ENCODE results near the gene IL15RA.

IL15RA gene, protein sequence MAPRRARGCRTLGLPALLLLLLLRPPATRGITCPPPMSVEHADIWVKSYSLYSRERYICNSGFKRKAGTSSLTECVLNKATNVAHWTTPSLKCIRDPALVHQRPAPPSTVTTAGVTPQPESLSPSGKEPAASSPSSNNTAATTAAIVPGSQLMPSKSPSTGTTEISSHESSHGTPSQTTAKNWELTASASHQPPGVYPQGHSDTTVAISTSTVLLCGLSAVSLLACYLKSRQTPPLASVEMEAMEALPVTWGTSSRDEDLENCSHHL

DNA sequence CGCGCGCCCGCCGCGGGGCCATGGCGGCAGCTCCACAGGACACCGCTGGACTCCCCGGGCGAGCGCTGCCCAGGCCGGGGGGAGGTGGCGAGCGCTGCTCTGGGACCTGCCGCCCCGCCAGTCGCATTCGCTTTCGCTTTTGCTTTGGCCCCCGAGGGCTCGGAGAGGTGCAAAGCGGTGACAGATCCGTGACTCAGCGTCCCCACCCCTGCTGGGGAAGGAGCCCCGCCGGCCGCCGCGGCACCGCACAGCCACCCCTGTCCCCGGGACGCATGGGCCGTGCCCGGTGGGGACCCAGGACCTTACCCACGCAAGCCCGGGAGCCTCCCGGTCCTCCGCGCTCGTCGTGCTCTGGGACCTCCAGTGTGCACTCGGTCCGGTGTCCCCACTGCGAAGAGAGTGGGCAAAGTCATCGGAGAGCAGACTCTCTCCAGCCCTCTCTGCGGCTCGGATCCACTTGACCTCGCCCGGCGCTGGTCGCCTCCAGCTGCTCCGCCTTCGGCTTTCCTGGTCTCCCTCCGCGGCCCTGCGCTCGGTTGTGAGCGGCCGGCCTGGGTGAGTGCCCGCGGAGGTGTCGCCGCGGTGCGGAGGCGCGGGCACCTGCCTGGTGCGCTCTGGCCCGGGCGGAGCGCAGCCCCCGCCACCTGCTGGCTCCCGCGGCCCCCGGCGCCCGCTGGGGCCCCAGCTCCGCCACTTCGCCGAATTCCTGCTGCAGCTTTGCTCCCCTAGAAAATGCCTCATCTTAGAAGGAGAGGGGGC is at the start of gene IL15RA:
IL15RA (minus strand) TSS at position 73 of the 759 bp plus-strand sequence; CDS start at position 22, 51 bp downstream.
- peak; percentile 41 for DNase-seq

DNA sequence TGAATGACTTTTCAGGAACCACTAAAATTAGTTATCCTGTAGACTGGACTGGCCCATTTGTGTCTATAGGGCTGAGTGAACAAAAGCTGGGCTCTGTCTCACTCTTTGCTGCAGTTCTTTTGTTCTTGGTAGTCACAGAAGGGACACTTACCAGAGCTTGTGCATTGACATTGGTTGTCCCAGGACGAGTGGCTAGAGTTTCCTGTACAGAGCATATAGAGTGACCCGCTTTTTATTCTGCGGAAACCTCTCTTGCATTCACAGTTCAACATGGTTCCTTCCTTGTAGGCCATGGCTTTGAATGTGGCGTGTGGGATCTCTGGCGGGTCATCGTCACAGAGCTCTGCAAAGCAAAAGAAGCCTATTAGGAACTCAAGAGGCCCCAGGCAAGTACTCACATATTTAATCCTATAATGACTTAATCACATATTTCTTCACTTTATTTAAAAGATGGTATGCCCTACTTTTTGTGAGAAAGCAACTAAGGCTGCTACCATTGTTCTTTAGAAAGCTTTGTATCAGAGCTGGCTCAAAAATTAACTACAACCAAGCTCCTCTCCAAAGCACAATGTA is 48.4 kb upstream of the IL15RA start:
- no peak for DNase-seq

DNA sequence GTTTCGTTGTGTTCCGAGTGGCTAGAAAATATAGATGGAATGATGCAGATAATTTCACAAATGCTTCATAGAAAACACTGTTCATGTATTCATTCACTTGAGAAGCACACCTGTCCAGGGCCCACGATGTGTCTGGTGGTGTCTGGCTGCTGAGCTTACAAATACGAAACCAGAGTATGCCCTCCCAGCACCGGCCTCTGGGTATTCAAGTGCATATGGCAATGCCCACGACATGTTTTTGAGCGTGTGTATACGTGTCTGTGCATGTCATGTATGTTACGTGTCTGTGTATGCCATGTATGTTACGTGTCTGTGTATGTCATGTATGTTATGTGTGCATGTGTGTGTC is 47.0 kb upstream of the IL15RA start:
- no peak for DNase-seq

DNA sequence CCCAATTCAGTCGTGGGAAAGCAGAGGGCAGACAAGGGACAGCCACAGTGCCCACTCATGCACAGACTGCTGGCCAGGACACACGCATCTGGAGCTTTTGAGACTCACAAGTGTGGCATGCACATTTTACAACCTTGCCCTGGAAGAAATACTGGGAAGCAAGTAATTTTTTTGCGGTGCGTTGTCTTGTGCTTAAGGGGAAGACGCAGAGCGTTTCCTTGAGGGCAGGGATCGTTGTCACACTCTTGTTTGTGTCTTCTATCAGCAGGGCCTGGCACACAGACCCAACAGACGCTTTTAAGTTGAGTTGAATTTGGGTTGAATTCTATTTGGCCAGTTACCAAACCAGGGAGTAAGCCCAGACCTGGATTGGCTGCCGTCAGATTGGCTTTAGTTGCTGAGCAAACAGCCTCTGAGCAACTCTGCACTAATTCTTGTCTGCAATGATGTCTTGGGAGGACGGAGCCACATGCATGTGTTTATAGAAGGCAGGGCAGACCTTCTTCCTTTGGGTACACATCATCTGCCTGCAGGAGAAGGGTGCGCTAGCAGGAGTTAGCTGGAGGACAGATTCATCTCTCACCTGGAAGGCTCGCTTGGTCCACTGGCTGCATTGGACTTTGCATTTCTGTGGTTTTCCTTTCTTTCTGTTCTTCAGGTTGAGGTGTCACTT is 46.5 kb upstream of the IL15RA start:
- DNase-seq = no peak

DNA sequence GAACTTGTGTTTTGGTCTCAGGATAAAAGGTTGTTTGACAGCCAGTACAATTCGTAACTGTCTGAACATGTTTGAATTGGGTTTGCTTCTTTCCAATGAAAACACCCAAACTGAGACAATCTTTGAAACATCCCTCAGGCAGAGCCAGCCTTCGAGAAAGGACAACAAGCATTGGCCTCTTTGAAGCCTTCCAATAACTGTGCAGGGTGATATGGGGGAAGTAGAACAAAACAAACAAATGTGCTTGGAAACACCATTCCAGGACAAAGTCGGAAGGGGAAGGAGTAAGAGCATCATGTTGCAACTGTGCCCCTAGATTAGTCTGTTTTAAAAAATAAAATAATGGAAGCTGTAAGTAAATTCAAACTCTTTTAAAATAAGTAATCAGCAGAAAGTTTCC is 45.3 kb upstream of the IL15RA start:
- no peak for DNase-seq

DNA sequence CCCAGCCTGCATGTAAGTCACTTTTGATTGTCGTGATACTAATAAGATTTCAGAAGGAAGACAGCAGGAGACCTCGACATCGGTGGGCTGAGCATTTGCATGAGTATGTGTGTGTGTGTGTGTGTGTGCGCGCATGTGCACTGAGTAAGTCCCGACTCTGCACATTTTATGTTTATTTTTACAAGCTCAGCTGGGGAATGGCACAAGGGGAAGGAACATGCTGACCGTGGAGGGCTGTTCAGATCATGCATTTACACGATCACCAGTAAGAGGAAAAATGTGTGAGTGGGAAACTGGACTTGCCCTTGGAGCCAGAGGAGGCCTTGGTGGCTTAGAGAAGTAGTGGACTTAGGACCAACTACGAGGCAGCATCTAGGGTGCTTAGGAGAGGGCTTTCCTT is 43.5 kb upstream of the IL15RA start:
- no peak for DNase-seq

DNA sequence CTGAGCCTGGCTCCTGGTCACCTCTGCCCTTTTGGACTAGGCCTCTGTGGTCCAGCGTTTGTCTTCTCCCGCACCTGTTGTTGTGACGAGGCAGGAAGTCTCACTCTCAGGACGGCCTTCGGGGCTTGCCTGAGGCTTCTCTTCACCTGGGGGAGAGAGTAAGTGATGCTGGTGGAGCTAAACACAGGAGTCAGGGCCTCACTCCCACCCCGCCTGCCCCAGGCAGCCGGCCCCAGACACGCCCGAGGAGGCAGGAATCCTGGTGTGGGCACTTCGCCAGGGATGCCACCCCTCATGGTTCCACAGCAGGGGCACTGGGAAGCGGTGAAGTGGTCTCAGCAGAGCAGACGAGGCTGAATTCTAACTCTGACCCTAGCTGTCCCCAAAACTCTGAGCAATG is 42.5 kb upstream of the IL15RA start:
- no peak for DNase-seq

DNA sequence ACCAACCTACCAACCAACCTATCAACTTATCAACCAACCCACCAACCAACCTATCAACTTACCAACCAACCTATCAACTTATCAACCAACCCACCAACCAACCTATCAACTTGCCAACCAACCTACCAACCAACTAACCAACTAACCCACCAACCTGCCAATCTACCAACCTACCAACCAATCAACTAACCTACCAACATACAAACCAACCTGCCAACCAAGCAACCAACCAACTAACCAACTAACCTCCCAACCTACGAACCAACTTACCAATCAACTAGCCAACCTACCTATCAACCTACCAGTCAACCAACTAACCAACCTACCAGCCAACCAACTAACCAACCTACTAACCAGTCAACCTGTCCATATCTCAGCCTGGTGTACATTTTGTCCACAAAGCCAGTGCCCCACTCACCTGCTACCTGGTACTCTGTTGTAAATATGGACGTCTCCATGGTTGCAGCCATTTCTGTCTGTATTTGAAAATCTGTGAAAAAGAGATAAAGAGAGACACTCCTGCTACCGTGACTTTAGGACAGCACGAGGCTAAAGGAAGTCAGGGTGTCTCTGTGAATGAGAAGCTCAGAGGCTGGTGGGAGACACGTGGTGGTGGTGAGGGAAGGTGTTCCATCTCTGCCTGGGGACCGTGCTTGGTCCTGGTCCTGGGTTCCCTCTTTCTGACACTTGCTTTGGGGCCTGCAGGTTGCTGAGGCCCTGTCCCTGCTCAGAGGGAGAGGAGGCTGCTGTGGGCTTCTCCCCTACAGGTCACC is 41.9 kb upstream of the IL15RA start:
- DNase-seq = no peak

DNA sequence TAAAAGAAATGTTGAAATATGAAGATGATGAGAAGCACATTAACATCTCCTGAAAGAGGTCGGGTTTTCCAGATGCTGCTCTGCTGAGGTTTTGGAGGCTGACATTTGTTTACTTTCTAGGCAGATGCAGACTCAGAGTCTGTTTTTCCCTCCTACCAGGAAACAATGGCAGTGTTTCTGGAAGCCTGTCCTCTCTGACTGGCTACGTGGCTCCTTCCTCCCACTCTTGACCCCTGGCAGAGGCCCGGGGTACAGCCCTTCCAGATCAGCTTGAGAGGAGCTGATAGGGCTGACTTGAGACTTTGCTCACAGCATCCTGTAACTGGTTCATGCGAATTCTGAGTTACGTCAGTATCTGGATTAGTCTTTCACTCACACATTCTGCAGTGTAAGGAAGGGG is 41.1 kb upstream of the IL15RA start:
- no peak for DNase-seq

DNA sequence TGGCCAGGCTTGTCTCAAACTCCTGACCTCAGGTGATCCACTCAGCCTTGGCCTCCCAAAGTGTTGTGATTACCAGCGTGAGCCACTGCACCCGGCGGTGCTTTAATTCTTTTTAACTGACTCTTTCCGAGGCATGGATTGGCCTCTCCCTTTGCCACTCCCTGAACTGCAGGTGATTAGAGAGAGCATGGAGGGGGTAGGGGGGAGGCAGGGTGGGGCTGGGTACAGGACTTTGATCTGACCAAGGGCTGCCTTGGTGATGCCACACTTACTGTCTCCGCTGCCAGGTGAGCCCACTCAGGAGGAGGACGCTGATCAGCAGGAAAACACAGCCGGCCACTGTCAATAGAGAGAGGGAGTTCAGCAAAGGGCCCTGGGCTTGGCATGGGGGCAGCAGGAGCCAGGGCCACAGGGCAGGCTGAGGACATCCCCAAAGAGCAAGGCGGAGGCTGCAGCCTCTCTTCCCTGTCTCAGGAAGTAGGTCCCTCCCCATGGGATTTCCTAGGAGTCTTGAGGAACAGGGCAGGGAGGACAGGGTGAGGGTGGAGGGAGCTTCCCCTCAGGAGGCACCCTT is 40.5 kb upstream of the IL15RA start:
- DNase-seq = no peak

DNA sequence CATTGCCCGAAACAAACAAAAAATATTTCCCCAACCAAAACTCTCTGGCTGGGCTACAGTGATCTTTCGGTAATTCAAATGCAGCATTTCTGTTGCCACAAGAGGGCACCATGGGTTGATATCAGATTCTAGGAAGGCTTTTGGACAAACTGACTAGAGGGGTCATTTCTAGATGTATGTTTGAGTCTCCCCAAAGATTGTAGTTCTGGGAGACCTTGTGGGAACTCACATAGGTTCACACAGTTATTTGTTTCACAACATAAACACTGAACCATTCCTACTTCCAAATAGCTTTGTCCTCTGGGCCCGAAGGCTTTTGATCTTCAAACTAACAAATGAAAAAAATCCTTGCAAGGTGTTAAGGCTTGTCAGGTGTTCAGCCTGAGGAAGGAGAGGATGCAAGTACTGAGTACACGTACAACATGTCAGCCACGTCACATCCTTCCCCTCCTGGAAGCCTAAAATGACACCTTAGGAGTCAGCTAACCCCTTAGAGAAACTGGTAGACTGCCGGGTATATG is 37.0 kb upstream of the IL15RA start:
- no peak for DNase-seq

DNA sequence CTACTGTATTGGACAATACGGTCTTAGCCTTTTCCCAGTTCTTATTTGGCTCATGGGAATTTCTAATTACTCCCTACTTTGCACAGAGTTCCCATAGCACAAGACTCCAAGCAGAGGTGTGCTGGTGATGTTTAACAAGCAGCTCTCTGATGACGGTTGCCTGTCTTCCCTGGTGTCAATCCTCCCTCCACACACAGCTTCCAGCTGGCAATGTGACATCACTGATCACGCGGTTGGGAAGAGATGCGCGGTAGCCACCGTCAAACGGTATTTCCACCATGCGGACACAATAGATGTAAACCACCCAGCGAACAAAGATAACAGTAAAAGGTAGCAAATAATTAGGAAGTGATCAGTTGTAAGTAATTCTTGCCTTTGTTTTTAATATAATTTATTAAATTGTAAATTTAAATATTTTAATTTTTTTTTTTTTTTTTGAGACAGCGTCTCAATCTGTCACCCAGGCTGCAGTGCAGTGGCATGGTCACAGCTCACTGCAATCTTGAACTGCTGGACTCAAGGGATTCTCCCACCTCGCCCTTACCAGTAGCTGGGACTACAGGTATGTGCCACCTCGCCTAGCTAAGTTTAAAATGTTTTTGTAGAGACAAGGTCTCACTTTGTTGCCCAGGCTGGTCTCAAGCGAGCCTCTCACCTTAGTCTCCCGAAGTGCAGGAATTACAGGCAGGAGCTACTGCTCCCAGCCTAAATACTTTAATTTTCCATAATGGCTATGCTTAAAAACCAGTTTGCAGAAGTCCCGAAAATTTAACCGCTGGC is 36.3 kb upstream of the IL15RA start:
- DNase-seq = no peak

DNA sequence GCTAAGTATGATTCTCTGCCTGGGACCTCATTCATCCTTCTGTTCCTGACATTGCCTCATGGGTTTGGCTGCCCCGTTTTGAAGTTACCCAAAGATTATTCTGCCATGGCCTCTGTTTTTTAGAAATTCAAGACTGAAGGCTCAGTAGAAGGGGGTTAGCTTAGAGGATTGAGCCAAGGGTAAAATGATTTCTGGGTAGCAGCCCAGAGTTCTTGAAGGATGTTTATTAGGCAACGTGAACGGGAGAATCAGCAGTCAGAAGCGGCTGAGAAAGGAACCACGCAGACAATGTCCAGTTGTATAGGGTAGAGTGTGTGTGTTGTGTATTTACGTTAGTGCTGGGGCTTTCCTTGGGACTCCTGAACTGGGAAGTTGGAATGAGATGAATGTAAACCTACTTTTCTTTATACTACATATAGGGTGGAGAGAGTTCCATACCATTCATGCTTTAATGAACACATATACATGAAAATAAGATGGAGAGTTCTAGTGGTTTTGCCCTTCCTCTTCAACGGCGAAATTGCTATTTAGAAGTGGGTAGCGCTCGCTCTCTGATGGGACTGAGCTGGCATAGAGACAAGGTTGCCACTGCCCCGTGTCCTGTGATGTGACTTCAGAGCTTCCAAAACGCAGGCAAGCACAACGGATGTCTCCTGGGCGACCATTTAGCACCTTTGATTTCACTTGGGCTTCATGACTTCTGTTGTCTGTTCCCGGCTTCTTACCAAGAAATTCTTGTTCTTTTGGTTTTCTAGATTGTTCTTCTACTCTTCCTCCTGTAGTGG is 35.0 kb upstream of the IL15RA start:
- DNase-seq = no peak

DNA sequence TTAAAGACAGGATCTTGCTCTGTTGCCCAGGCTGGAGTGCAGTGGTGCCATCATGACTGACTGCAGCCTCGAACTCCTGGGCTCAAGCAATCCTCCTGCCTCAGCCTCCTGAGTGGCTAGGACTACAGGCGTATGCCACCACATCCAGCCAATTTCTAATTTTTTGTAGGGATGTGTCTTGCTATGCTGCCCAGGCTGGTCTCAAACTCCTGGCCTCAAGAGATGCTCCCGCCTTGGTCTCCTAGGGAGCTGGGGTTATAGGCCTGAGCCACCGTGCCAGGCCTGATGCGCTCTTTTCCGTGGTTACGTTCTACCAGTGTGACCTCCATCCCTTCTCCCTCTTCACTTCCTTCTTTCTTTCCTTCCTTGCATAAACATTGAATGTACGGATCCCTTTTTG is 34.2 kb upstream of the IL15RA start:
- DNase-seq = no peak

DNA sequence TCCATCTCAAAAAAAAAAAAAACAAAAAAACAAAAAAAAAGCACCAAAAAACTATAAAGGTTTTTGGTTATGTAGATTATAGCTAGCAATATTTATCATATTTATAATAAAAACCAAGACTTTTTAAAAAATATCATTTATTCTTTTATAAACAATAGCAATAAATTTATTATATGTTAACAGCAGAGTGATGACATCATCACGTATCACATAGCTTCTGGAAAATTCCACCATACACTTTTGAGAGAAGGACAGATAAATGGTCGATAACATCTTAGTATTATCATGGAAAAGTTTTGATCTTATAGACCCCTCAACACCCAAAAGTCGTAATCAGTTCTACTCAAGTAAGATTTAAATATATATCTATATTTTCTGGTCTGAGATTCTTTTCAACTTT is 33.2 kb upstream of the IL15RA start:
- no peak for DNase-seq

DNA sequence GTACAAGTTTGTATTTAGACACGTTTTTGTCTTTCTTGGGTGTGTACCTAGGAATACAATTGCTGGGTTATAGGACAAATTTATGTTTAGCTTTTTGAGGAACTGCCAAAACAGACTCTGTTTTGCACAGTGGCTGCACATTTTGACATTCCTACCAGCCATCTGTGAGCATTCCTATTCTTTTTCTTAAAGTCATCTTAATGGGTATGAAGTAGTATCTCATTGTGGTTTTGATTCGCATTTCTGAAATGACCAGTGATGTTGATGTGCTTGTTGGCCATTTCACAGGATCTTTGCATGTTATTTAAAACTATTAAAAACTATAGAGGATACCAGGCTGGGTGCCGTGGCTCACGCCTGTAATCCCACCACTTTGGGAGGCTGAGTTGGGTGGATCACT is 32.6 kb upstream of the IL15RA start:
- DNase-seq = no peak

DNA sequence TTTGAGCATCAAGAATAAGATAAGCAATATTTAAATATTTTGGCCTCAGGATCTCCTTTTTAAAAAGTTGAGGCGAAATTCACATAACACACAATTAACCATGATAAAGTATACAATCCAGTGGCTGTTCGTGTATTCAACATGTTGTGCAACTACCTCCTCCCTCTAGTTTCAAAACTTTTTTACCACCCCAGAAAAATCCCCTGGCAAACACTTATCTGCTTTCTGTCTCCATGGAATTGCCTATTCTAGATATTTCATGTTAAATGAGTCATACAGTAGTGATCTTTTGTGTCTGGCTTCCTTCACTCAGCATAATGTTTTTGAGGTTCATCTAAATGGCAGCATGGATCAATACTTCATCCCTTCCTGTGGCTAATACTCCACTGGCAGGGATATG is 31.8 kb upstream of the IL15RA start:
- no peak for DNase-seq

DNA sequence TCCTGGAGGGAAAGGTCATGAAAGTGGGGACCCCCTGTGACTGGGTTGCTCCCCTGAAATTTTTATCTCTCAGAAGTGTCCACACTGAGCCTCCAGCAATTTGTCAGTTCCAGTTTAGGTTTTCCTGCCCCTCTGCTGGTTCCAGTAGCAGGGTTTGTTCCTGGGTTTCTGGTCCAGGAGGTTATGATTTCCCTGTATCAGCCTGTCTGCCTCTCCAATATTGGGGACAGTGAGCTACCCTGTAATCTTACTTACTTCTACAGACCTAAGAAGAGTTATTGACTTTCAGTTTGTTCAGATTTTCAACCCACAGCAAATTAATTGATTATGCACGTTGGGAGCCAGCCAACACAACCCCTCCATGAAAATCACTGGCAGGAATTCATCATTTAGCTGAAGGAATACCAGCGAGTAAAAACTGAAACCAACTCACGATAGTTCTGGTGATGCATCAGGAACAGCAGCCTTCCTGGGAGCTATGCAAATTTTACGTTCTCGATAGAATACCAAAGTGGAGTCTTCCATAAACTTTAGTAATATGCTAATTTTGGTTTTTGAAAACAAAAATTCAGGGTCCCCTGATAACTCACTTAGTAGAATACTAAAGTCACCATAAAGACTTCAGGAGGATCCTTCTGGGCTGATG is 31.3 kb upstream of the IL15RA start:
- no peak for DNase-seq

DNA sequence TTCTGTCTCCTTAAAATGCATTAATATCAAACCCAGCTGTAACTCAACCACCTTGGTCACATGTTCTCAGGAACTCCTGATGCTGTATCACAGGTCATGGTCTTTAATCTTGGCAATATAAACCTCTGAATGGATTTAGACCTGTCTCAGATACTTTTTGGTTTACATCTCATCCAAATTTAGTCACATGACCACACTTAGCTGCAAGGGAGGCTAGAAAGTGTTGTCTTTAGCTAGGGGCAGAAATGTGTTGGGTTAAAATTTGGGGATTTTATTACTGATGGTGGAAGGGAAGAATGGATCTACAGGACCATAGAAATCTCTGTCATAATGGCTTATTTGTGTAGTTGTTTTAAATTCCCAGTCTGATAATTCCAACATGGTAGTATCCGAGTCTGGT is 29.6 kb upstream of the IL15RA start:
- DNase-seq = no peak

DNA sequence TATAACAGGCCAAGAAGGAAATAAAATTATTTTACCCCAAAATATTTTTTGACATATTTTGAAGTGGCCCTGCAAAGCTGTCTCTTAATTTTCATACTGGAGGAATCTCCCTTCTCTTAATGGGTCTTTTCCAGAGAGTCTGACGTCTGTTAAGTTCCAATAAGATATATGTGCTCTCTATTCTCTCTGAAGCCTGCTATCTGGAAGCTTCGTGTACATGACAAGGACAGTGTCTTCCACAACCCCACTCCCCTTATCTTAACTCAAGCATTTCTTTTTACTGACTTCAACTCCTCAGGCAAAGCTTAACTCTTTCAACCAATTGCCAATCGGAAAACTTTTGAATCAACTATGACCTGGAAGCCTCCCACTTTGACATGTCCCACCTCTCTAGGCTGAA is 29.2 kb upstream of the IL15RA start:
- DNase-seq = no peak

Data from T1000 (cell line).